Osteocyte (in vitro differentiated cells): Measurements from ENCODE around the gene FAM193B. TPM values are rescaled to one million over a fixed set of nuclear protein-coding genes. Genes with fewer than 3 reads are reported as not detected.
A peak's percentile ranks its signal among the peaks of the same experiment; 100 is the strongest.

Source experiments
- DNase-seq: peaks from one replicate; pipeline ENCODE4 v3.0.0; 2021; ENCODE audit warnings: mixed read lengths; ENCODE audit not compliant: unreplicated experiment; ENCODE audit errors: extremely low spot score
- H3K27ac Mint-ChIP-seq: one replicate; pipeline ENCODE4 v1.8.0; 2021; ENCODE audit warnings: mild to moderate bottlenecking, mixed read lengths; ENCODE audit not compliant: unreplicated experiment
- H3K27me3 Mint-ChIP-seq: one replicate; pipeline ENCODE4 v1.8.0; 2021; ENCODE audit warnings: mixed read lengths; ENCODE audit not compliant: unreplicated experiment
- H3K36me3 Mint-ChIP-seq: one replicate; pipeline ENCODE4 v1.8.0; 2021; ENCODE audit warnings: mixed read lengths; ENCODE audit not compliant: unreplicated experiment
- H3K4me1 Mint-ChIP-seq: one replicate; pipeline ENCODE4 v1.8.0; 2021; ENCODE audit warnings: mixed read lengths; ENCODE audit not compliant: unreplicated experiment
- H3K4me3 Mint-ChIP-seq: one replicate; pipeline ENCODE4 v1.8.0; 2021; ENCODE audit warnings: mild to moderate bottlenecking, moderate library complexity, mixed read lengths; ENCODE audit not compliant: unreplicated experiment
- H3K9me3 Mint-ChIP-seq: one replicate; pipeline ENCODE4 v1.8.0; 2021; ENCODE audit warnings: mixed read lengths; ENCODE audit not compliant: unreplicated experiment
- total RNA-seq: library from RNA; stranded (reverse); gene quantifications from 2 replicates; pipeline ENCODE4 v1.2.1, GENCODE V29; 2021
- TF ChIP-seq, protein P1 (sequence below): fragments of 200-600 bp; sonication (generic); IDR thresholded peaks from 2 replicates; pipeline ENCODE4 v1.5.0; 2021; ENCODE audit warnings: antibody characterized with exemption, mild to moderate bottlenecking, moderate library complexity

FAM193B gene
- total RNA-seq, 1 donor from 2014 or later = 97.2 TPM

DNA sequence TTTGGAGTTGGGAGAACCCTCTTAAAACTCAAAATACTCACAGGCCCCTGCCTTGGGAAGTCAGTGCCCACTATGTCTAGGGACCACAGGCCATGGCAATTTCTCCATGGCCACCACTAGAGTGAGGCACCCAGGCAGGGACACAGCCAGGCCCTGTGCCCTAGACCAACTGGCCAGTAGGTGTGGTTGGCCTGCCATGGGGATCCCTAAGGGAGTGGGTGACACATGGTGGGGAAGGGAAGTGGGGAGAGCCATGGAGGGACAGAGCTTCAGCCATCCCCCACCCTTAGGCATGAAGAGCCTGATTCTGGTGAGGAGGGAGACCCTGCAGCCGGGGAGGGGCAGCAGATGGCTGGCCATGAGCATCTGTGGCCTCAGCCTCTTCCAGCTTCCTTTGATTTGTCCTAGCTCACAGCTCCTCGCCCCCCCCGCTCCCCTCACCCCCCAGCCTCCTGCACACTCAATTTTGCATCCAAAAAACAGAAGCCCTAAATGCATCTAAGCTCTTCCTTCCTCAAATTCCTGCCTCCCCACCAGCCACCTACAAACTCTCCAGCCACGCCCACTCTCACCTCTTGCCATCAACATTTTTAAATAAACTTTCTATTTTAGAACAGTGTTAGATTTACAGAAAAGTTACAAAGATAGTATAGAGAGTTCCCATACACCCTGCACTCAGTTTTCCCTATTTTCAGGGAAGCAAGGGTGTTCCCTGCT lies 79.4 kb downstream of the FAM193B start:
- no peaks in the 10 kb centered on the region for H3K27me3 Mint-ChIP-seq
- peak overlapping the region; percentile 77 for H3K27ac Mint-ChIP-seq
- peaks cover 5% of the 10 kb centered on the region for H3K36me3 Mint-ChIP-seq
- TF ChIP-seq, protein P1, sequence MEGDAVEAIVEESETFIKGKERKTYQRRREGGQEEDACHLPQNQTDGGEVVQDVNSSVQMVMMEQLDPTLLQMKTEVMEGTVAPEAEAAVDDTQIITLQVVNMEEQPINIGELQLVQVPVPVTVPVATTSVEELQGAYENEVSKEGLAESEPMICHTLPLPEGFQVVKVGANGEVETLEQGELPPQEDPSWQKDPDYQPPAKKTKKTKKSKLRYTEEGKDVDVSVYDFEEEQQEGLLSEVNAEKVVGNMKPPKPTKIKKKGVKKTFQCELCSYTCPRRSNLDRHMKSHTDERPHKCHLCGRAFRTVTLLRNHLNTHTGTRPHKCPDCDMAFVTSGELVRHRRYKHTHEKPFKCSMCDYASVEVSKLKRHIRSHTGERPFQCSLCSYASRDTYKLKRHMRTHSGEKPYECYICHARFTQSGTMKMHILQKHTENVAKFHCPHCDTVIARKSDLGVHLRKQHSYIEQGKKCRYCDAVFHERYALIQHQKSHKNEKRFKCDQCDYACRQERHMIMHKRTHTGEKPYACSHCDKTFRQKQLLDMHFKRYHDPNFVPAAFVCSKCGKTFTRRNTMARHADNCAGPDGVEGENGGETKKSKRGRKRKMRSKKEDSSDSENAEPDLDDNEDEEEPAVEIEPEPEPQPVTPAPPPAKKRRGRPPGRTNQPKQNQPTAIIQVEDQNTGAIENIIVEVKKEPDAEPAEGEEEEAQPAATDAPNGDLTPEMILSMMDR = no peak
- peaks cover 62% of the 10 kb centered on the region for H3K4me1 Mint-ChIP-seq
- DNase-seq = no peak
- H3K9me3 Mint-ChIP-seq = no peaks in the 10 kb centered on the region
- H3K4me3 Mint-ChIP-seq = no peak overlapping the region

DNA sequence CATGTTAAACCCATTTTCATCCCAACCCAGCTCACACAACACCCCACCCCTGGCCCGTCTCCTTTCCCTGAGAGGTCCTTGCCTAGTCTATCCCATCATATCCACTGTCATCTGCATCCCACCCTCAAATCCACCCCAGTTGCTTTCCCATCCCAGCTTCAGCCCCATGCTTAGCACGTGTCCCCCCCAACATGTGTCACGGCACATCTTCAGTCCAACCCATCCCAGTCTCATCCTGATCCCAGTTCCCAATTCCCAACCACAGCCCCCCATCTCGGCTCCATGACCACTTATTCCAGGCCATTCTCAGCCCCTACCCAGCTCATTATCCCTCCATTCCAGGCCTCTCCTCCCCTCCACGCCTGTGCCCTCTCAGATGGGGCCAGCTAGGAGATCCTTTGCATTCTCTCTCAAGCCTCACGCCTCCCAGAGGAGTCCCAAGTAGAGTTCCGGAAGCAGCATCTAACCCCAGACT lies 80.3 kb downstream of the FAM193B start:
- Mint-ChIP-seq H3K4me1 (peaks cover 64% of the 10 kb centered on the region), H3K36me3 (no peaks in the 10 kb centered on the region)
- no peak for DNase-seq

DNA sequence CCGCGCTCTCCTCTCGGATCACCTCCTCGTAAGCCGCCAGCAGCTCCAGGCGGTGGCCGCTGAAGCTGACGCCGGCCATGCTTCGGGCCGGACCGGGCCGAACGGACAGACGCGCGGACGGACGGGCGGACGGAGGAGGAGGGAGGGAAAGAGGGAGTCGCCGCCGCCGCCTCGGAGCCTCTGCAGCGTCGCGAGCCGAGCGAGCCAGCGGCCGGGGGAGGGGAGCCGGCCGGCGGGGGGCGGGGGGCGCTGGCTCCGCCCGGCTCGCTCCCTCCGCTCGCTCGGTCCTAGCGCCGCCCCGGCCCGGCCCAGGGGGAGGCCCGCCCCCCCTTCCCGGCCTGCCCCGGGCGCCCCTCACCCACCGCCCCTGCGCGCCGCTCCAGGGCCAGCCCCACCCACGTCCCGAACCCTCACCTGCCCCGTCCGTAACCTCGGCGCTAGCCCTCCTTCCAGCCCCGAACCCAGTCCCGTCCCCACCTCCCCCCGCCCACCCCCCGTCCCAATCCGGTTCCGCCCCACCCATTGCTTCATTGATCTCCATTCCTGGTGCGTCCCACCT lies 80.8 kb downstream of the FAM193B start, which contains the start of gene DBN1:
DBN1 (minus strand) TSS at position 192 of the 559 bp plus-strand sequence; CDS start at position 79, 113 bp downstream.
- Mint-ChIP-seq H3K27me3 (no peaks in the 10 kb centered on the region), H3K4me1 (peaks cover 64% of the 10 kb centered on the region), H3K27ac (peak within 1 kb of the TSS; percentile 77), H3K9me3 (no peaks in the 10 kb centered on the region), H3K4me3 (peak within 1 kb of the TSS; percentile 80), H3K36me3 (no peaks in the 10 kb centered on the region)
- TF ChIP-seq, protein P1 = no peak
- no peak for DNase-seq

More for the DNA sequence above, 80.3 kb downstream of the FAM193B start:
- H3K9me3 Mint-ChIP-seq = no peaks in the 10 kb centered on the region
- H3K27ac Mint-ChIP-seq = peak overlapping the region; percentile 77
- H3K27me3 Mint-ChIP-seq = no peaks in the 10 kb centered on the region
- H3K4me3 Mint-ChIP-seq = peak overlapping the region; percentile 64
- TF ChIP-seq, protein P1 = no peak

DNA sequence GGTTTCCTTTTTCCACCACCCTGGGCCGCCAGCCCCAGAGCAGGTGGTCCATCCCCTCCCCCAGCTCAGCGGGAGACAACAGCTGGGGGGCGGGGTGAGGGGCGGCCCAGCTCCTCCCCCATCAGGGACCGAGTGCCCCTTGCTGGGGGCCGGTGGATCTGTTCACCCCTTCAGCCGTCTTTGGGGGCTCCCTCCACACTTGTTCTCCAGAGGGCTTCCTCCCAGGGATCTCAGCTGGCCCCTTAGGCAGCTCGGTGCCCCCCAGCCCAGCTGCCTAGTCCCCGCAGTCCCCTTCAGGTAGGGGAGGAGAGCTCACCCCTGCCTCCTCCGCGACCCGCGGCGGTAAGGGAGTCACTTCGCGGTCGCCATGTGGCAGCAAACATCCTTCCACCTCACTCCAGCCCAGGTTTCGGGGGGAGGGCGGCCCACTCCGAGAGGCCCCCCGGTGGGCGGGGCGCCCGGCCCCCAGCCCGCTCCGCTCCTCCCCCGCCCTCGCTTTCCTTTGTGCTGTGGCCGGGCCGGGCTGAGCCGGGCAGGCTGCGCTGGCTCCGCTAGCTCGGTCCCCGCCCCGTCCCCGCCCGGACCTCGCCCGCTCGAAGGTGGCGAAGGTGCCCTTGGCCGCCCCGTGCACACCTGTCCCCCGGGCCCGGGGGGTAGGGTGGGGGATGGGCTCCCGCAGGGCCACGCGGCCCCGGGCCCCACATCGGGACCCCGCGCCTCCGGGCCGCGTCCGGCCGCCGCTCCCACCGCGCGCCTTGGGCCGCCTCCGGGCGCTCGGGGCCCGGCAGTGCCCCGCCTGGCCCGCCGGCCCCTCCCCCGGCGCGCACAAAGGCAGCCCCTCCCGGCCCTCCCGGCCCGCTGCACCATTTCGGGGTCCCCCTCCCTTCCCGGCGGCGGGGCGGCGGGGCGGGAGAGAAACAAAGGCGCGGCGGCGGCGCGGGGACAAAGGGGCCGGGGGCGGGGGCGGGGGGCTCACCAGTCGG lies 81.6 kb downstream of the FAM193B start:
- Mint-ChIP-seq H3K9me3 (no peaks in the 10 kb centered on the region), H3K27ac (peak overlapping the region; percentile 60), H3K27me3 (no peaks in the 10 kb centered on the region), H3K4me1 (peaks cover 63% of the 10 kb centered on the region), H3K4me3 (peak overlapping the region; percentile 80), H3K36me3 (no peaks in the 10 kb centered on the region)
- no peak for DNase-seq
- TF ChIP-seq, protein P1 = no peak
